ENCODE measurements around the gene COL11A1.
A peak's percentile ranks its signal among the peaks of the same experiment; 100 is the strongest.
"Not testable (repeated sequence)": the region's sequence is repeated elsewhere in the genome, so short reads cannot be mapped to it uniquely, and the experiment has no call there.

COL11A1 gene
- total RNA-seq = 0 reads per million in 4 donors

- DNase-seq = no peak
These were observed at the start of gene COL11A1 for GRCh38 chr1:103108376-103109150. TSS of gene COL11A1 (minus strand) at chr1:103108522. CDS start at chr1:103108178, 344 bp downstream.

DNA sequence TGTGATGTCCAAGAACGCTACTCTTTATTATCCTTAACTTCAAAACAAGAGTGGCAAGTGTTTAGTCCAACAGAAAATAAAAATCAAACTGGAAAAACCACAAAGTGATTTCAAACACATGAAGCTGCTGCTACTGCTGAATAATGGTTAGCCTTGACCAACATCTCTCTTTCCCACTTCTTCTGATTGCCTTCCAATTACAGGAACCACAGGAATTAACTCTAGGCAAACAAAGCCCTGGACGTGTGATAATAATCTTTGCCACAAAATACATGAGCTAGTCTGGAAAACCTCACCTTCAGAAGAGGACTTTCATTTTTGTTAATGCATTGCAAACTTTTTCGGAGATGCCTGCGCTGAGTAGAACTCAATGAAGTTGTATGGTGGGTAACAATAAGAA lies 48.6 kb upstream of the COL11A1 start:
- no peak for DNase-seq

DNA sequence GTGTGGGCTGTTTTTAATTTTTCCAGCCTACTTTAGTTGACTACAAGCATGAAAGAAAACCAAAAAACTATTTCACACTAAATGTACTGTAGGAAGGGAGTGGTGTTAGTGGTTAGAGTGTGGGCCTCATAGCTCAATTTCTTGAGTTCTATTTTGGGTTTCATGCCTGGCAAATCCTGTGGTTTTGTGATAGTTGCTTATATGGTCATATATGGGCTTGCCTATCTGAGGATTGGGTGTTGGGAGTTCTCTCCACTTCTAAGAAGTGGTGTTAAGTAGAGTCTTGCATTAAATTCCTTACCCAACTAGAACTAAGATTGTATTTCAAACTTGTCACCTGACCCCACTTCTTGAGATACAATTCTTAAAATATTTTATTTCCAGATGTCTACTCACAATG lies 37.8 kb upstream of the COL11A1 start:
- DNase-seq = no peak

DNA sequence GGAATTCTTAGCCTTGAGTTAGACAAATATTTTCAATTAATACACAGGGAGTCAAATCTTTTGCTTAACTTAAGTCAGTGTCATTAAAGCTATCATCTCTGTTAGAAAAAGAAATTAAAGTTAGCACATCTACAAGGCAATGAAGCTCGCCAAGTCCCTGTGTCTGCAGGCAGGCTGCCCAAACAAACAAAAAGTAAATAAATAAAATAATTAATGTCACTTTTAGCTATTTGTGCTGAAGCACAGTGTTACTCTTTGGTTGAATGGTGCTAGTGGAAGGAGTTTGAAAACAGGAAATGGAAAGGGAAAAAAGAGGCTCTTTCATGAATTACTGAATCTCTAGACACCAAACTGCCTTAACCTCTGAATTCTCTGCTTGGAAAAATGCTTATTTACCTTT lies 37.1 kb upstream of the COL11A1 start:
- DNase-seq = no peak

GRCh38 chr1:103144681-103145080 lies 36.4 kb upstream of the COL11A1 start:
- DNase-seq = no peak

- DNase-seq = no peak
These were observed 34.1 kb upstream of the COL11A1 start for GRCh38 chr1:103142461-103142860.

DNA sequence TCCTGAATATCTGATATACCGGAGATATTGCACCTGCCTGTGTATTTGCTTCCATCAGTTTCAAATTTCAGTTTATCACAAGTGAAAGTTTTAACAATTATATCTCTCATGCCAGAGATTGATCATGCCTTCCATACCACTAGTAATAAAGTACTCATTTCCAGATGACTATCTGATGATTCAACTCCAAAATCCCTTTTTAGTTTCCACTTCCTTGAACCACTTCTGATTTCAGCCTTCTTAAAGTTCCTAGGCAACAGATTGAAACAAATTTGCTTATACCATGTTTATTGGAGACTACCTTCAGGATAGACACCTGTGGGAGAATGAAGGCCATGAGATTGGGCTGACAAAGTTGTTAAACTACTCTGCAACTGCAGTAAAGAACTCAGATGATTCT lies 21.5 kb upstream of the COL11A1 start:
- no peak for DNase-seq

- DNase-seq = no peak
These were observed 20.9 kb upstream of the COL11A1 start for GRCh38 chr1:103129255-103129654.

DNA sequence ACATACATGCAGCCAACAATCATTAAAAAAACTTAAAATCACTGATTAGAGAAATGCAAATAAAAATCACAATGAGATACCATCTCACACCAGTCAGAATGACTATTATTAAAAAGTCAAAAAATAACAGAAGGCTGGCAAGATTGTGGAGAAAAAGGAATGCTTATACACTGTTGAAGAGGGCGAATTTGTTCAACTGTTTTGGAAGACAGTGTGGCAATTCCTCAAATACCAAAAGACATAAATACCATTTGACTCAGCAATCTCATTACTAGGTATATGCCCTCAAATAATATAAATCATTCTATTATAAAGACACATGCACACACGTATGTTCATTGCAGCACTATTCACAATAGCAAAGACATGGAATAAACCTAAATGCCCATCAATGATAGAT lies 19.9 kb upstream of the COL11A1 start:
- not testable (repeated sequence) for DNase-seq

DNA sequence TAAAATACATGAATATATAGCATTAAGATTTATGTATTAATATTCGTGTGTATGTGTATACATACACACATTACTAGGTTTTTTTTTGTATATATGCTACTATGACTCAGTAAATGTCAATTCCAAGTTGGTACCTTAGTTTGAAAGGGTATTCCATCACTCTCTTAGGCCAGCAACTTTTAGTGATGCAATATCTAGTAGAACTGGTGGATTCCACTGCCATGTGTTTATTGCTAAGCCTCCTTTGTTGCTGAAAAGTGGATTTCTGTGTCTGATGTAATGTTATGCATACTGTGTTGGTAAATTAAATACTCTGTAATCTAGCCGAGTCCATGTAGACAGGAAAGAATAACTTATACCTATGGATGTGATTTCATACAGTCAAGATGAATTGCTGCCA lies 16.9 kb upstream of the COL11A1 start:
- DNase-seq = no peak

- DNase-seq = no peak
These were observed 14.8 kb upstream of the COL11A1 start for GRCh38 chr1:103122983-103123720.

DNA sequence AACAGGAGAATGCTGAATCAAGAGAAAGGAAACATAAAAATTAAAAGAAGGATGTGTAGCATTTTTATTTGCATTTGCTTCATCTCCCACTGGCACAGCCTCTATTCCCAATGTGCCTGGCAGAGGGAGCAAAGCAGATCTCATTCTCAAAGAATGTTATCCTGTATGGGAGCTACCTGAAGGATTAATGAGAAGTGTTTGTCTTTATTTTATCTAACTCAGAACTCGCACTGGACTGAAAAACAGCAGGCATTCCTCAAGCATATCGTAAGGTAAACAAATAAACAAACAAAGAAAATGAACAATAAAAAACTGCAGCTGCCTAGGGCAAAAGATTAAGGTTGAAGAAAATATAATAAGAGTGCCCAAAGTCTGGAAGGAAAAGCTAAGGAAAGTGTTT lies 12.7 kb upstream of the COL11A1 start:
- no peak for DNase-seq

- no peak for DNase-seq
These were observed 4.2 kb upstream of the COL11A1 start for GRCh38 chr1:103112546-103112945.

DNA sequence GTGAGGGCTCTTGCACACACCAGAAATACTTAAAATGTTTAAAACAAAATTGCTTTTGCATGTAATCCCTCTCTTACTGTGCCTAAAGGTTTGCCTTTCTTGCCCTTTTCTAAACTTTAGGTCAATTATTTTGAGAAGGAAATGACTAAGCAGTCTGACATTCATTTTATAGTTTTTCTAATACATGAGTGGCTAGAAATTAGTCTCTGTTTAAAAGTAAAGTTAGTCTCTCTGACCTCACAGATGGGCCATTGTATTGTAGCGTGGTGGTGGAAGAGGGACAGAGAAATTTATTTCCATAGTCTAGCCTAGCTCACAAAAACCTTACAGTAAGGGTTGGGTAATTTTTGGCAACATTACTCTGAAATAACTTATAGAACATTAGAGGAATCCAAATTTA lies 3.6 kb upstream of the COL11A1 start:
- DNase-seq = no peak

- no peak for DNase-seq
These were observed 2.4 kb upstream of the COL11A1 start for GRCh38 chr1:103110701-103111100.

DNA sequence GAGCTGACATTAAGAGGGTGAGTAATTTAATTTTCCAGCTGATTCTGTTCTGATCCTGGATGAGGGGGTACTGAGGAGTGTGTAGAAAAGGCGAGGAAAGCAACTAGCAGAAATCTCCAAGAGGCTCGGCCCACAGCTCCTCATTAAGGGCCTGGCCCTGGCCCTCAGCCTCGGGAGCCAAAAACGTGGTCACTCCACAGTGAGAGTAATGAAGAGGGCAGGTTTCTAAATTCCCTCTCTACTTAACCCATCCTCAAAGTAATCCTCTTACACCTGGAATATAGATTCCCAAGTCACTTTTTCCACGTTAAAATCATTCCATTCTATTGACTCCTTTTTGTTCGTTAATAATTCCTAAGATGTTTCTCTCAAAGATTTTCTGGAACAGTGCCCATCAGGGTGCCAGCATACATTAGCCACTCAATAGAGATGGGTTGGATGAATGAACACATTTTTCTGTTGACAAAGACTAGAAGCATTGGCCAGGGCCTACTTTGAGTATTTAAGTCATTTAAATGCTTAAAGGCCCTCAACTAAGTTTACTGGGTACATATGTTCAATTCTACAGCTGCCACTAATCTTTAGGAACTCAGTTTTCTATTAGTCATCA lies 1.1 kb upstream of the COL11A1 start:
- no peak for DNase-seq

DNA sequence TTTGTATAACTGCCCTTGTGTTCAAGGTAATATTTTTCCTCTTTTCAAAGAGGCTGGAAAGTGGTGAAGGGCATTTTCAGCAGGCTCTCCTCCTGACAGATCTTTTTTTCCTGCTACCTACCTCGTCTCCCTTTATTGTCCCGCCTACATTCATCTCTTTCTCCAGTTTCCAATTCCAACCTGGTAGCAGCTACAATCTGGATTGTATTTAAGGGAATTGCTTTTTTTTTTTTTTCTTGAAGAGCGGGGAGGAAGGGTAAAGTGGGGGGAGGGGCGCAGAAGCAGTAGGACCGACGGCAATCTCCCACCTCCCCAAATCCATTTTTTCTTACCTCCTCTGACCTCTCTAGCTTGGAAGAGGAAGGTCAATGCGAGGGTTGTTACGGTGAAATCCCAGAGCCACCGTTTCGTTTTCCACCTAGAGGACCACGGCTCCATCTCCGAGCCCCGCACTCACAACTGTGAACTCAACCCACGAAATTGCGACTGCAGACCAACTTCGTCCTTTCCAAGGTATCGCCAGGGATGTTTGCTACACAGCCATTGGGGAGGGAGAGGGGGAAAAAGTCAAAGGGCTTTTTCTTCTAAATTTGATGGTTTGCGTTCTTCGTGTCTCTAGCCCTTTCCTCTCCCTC lies 464 bp downstream of the COL11A1 start:
- DNase-seq = no peak

- peak in 1 of 5 donors; percentile 2 for DNase-seq
These were observed 1.6 kb downstream of the COL11A1 start for GRCh38 chr1:103106426-103107341.

DNA sequence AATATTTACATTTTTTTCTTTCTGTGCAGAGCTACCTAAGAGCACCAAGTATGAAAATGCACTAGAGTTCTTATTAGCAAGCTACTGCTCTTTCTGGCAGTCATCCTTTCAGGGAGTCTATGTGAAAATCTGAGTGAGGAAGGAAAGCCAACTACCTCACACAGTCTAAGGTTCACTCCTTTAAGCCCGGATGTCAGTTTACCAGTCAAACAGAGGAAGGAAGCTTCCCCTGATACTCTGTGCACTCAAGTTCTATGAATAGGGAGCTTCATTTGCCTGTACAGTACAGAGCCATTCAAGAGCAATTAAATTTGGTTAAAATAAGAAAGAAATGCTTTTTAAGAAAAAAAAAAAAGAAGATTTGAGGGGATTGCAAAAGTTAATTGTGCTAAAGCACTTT lies 6.9 kb downstream of the COL11A1 start:
- DNase-seq = no peak

DNA sequence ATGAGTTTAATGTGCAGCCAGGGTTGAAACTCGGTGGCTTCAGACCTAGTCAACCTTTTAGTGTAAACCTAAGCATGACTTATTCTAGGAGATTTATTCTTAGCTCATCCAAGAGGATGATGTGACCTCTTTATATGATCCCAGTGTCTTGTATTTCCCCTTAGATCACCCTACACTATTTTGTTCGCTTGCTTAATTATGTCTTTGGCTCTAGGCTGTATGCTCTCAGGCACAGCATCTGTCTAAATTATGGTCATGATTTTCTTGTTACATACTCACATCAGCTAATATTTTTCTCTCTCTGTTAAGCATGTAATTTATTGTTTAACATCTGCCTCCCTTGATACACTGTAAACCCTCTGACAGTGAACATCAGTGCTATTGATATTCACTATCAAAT lies 19.1 kb downstream of the COL11A1 start:
- DNase-seq = no peak

DNA sequence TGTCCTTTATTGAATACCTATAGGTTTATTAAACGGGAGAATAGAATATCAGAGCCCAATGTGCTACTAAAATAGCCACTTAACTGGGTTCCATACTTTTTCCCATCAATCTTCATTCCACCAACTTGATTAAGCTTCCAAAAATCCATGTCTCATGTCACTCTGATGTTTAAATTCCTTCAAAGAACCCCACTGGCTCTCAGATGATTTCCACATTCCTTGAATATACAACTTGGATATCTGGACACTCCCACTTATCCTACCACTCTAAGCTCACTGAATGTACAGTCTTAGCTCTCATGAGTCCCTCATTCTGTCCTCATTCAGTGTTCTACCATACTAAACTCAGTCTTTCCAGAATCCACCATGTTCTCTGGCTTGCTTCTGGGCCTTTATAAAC lies 21.1 kb downstream of the COL11A1 start:
- DNase-seq = no peak

DNA sequence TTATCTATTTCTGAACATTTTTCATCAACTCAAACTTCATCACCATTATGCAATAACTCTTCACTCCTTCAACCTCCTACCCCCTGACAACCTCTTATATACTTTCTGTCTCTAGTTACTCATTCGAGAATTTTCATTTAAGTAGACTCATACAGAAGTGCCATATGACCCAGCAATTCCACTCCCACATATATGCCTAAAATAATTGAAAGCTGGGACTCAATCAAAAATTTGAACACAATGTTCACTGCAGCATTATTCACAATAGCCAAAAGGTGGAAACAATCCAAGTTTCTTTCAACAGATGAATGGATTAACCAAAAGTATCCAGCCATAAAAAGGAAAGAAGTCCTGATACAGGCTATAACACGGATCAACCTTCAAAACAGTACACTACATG lies 24.1 kb downstream of the COL11A1 start:
- no peak for DNase-seq

All from T-helper 1 cell (primary cell).